HG03139 (cell line): ENCODE measurements around the gene PCNX4.
A peak's percentile ranks its signal among the peaks of the same experiment; 100 is the strongest.

Source experiments
- ATAC-seq: cut with Tn5 transposase; IDR thresholded peaks from one replicate; pipeline ENCODE4 v1.9.1; 2021; ENCODE audit not compliant: unreplicated experiment

PCNX4 gene

DNA sequence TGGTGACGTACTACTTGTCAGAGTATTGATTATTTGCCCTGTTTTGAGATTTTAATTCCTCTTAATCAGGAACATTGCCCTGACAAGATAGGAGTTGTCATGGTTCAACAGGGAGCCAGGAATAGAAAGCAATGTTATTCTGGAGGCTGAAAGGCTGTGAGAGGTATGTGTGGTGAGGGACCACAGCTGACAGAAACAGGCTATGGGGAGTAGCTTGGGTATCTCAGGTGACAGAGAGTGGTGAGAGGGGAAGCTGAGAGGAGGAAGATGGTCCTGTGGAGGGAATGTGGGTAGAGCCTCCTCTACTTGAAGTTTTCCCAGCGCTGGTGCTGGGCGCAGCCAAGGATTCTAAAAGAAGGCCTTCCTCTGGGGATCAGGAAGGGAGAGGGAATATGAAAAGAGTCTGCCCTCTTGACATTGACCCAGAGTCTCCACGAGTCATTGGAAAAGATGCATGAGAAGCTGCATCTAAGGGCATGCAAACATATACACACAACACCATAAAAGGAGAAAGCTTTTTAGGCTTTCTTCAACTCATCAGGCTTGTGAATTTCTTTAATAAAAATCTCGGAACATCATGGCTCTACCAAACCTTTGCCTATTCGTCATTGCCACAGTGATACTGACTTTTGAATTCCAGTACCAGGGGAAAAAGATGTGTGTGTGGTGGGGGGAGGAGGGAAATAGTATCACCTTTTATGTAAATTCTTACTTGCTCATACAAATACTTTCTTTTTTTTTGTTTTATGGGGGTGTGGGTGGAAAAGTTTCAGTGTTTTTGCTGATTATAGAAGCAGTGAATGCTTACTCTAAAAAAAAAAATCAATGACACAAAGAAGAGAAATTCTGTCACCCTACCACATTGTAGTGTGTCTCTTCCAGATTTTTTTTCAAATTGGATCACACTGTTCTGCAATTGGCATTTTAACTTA, 113.4 kb downstream of the PCNX4 start:
- ATAC-seq, result peak; percentile 44

DNA sequence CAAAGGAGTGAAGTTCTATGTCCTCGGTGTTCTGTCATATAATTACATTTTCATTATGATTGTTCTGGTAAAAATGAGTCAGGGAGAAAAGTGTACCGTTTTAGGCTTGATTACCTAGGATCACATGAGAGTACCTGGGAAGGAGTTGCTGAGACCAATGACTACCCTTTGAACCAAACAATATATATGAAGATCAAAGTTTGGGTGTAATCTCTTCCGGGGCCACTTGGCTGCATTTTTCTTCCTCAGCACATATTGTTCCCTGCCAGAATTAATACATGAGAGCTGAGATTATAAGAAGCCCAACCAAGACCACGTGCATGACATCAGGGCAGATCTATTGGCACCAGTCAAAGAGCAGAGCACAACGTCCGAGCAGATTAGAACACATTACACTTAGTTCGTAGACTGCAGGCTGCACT, 114.5 kb downstream of the PCNX4 start:
- ATAC-seq, result no peak

DNA sequence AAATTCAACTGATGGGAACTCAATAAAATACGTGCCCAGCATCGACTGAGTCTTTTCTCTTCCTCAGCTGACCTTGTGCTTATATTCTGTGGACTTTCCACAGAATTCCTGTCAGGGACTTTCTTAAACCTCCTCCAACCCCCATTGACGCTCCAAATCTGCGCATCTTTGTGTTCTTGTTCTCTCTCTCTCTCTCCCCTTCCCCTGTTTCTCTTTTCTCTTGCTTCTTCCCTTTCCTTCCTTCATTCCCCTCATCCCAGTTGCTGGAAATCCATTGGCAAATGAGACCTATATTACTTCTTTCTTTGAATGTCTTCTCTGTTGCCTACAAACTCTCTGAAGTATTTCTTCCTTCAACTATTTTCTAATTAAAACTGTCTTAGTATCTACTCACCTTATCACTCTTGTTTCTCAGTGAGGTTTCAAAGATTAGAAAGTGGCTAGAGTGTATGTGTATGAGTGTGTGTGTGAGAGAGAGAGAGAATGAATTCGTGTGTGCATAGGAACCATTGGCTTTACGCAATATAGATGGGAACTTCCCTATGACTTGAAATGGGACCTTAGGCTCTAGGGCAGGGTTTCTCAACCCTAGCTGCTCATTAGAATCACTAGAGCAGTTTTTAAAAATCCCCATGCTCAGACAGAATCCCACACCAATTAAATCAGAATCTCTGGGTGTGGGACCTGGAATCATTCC, 115.3 kb downstream of the PCNX4 start:
- no peak for ATAC-seq

DNA sequence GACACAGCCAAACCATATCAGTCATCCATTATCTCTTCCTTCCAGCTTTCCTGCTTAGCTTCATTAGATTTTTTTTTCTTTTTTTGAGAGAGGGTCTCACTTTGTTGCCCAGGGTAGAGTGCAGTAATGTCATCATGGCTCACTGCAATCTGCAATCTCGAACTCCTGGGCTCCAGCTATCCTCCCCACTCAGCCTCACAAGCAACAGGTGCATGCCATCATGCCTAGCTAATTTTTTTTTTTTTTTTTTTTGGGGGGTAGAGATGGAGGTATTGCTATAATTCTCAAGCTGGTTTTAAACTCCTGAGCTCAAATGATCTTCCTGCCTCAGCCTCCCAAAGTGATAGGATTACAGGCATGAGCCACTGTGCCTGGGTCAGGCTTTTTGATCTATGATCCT, 119.0 kb downstream of the PCNX4 start:
- no peak for ATAC-seq

DNA sequence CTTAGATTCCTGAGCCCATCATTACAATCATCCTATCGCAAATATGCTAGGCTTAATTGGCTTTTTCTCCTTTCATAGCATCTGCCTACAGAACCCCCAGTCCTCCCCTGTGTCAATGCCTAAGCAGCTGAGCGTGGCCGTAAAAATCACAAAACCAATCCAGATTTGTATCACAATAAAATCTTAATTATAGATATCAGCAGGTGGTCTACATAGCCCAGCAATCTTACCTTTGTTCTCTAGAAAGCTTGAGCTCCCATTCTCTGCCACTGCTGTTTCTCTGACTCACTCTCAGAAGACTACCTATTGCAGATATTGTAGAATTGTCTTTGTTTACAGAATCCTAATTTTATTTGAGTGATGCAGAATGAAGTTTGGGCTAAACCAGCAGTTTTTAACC, 119.4 kb downstream of the PCNX4 start:
- ATAC-seq, result no peak

DNA sequence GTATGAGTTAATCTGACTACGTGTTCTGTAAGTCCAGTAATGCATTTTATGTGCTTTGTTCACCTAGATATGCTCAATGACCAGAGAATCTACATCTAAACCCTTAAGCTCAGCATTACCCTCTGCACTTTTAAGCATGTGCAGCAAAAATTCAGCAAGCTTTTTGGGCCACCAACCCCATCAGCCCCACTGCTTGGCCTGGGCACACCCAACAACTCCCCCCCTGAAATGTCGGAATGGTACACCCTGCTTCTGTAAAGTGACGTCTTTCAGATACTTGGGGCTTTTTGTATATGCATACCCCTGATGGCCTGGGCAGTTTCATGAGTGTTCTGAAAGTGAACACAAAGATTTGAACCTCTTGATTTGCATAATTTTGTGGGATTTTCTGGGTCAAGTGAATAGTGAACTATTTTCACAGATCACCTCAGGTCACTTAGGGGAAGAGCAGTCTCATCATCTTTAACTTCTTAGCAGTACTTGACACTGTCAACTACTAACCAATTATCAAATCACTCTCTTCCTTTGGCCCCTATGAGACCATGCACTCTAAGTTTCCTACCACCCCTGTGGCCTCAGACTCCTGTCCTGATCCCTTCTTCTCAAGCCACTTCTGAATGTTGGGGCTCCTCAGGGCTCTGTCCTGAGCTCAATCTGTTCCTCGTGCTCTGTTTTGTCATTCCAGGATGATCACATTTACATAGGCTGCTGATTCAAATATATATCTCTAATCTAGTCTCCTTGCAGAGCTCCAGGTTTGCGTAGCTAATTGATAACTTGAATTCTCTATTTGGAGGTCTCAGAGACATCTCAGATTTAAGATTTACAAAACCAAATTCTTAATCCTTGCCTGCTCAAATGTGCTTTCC, 121.0 kb downstream of the PCNX4 start:
- peak; percentile 87 for ATAC-seq

DNA sequence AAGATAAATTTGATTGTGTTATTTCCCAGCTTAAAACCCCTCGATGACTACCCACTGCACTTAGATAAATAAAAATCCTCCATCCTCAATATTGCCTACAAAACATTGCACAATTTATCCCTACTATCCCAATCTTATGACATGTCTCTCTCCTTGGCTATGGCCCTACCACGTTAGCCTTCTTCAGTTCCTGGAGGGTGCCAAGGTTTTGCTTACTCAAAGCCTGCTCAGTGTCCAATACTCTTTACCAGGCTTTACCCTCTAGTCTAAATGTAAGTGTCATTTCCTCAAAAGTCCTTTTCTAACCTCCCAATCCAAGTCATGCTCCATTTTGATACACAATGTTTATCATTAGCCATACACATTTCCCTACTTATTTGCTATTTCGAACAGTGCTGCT, 122.3 kb downstream of the PCNX4 start:
- no peak for ATAC-seq

DNA sequence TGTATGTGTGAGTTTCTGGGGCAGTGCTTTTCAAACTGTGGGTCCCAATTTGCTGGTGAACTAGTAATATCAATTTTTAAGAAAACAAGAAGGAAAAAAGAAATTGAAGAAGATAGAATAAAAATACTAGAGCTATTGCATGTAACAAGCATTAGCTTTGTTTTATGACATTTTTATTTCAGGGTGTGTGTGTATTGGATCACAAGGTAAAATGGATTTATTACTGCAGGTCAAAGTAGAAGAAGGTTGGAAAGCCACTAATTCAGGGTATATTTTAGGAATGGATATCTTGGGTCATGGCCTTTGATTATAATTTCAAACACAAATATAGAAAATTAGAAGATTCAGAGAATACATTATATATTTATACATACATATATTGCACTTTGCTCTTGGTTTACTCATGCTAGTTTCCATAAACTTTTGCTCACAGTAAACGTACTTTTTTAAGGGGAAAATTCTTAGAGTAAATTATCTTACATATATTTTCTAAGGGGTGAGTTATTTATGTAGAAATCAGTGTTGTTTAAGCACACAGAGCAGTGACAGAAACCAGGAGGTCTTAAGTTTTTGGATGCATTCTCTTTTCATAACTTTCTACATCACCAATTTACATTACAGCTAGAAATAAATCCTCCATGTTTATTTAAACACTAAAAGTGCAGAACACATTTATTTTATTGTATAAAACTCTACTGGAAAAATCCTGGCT, 122.8 kb downstream of the PCNX4 start:
- no peak for ATAC-seq

DNA sequence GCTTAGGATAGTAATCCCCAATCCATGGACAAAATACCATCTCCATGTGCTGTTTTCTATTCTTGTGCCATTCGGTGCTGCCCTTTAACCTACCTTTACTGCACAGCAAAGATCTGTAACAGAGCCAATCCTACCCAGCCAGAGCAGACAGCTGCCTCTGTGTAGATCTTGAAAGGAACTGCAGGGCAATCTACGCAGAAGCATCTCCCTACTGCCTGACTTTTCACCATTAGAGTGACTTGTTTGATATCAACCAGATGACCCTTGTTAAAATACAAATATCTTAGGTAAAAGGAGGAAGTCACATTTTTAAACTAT, 123.4 kb downstream of the PCNX4 start:
- ATAC-seq, result no peak

DNA sequence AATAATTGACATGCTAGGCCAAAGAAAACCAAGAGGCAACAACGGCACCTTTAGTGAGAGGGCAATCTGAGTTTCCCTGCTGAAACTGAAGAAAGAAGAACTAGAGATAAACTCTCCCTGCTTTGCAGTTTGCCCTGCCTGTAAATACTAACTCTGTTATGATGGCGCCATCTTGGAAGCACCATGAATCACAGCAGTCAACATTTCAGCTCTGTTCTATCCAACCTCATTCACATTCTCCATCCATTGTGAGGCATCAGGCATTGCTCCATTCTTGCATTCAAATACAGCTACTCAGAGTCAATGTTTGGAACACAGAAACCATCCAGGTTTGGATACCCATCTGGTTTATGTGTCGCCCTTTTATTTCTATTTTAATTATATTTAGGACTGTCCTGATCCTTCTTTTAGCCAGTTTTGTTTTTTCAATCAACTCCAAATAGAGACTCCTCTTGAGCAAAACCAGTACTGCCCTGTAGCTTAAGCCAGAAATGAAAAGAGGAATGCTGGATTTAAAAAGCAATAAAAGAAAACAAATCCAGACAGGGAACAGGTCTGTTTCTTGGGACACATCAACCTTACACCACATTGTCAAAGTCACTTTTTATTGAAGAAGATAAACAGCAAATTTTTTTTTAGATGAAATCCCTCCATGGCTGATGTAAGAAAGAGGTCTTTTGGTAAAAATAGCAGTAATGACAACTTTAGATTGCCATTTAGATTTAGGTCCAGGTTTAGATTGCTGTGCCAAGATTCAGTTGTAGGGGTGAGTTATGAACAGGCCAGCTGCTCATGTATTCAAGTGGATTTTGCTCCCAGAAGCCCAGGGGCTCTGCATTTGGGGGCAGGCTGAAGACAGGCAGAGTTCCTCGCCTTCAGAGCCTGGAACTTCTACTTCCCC, 124.0 kb downstream of the PCNX4 start:
- ATAC-seq, result no peak

DNA sequence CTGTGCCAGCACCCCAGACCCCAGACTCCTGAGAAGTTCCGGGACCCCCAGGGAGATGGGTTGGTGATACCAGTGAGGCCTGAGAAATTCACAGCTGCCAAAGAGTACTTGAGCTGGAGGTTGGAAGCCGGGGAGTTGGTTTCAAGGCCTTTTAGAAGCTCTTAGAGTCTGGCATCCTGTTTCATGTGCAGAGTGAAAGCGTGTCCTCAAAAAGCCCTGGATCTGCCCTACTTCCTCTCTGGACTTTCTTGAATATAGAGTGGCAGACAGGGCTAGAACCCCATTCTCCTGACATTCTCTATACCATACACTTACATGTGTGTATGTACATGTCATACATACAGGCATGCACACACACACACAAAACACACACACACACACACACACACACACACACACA, 126.0 kb downstream of the PCNX4 start:
- no peak for ATAC-seq
